ENCODE data around the gene TSPAN4.

Gene TSPAN4

GRCh38 chr11:911031-911889, 68.6 kb downstream of the TSPAN4 start:
- peak overlapping the region; percentile 83 for H3K27ac ChIP-seq (replicated peaks)
- DNase-seq (ENCODE audit: low read depth in 1 of 2, low spot score in 1 of 2): peak in 1 of 2 experiments; percentile 58
- TF ChIP-seq CTCF (IDR thresholded peaks at IDR 0.05; ENCODE audit: insufficient read depth, low read length) (no peak), POLR2AphosphoS5 (IDR thresholded peaks at IDR 0.05; ENCODE audit: low read depth) (peak; percentile 44; the same call in 1 of the 2 replicates)

GRCh38 chr11:911890-912219, 69.2 kb downstream of the TSPAN4 start:
- no peak for TF ChIP-seq CTCF (IDR thresholded peaks at IDR 0.05; ENCODE audit: insufficient read depth, low read length)
- TF ChIP-seq POLR2AphosphoS5 (IDR thresholded peaks at IDR 0.05; ENCODE audit: low read depth): no peak
- TF ChIP-seq REST (IDR thresholded peaks at IDR 0.05; ENCODE audit: insufficient replicate concordance, low read depth): no peak
- TF ChIP-seq GABPA (IDR thresholded peaks at IDR 0.05; ENCODE audit: low read depth): no peak
- TF ChIP-seq SPI1 (IDR thresholded peaks at IDR 0.05; ENCODE audit: borderline replicate concordance, low read depth): no peak
- Histone ChIP-seq H3K27ac (replicated peaks) (peak overlapping the region; percentile 83), H3K4me3 (replicated peaks; ENCODE audit: insufficient read depth, low read length) (no peak overlapping the region), H3K27me3 (ENCODE audit: insufficient read depth, poor library complexity, severe bottlenecking) (no peaks in the 10 kb centered on the region)
- no peak for DNase-seq (ENCODE audit: low read depth in 1 of 2, low spot score in 1 of 2)

More at GRCh38 chr11:911031-911889, 68.6 kb downstream of the TSPAN4 start:
- Histone ChIP-seq H3K4me3 (replicated peaks; ENCODE audit: insufficient read depth, low read length) (peak overlapping the region; percentile 87), H3K27me3 (ENCODE audit: insufficient read depth, poor library complexity, severe bottlenecking) (no peaks in the 10 kb centered on the region)

- DNase-seq (ENCODE audit: low read depth in 1 of 2, low spot score in 1 of 2): no peak
- Histone ChIP-seq H3K27ac (replicated peaks) (peak overlapping the region; percentile 83; the same call in 1 of the 2 replicates), H3K27me3 (ENCODE audit: insufficient read depth, poor library complexity, severe bottlenecking) (no peaks in the 10 kb centered on the region), H3K4me3 (replicated peaks; ENCODE audit: insufficient read depth, low read length) (no peak overlapping the region)
- TF ChIP-seq REST (IDR thresholded peaks at IDR 0.05; ENCODE audit: insufficient replicate concordance, low read depth) (no peak), SPI1 (IDR thresholded peaks at IDR 0.05; ENCODE audit: borderline replicate concordance, low read depth) (no peak), GABPA (IDR thresholded peaks at IDR 0.05; ENCODE audit: low read depth) (no peak), CTCF (IDR thresholded peaks at IDR 0.05; ENCODE audit: insufficient read depth, low read length) (no peak), POLR2AphosphoS5 (IDR thresholded peaks at IDR 0.05; ENCODE audit: low read depth) (no peak)
Observed at GRCh38 chr11:912266-912665, 69.6 kb downstream of the TSPAN4 start.
